ENCODE data around the gene POLD2.

Gene POLD2

GRCh38 chr7:44101303-44101965 is 21.9 kb downstream of the POLD2 start:
- H3K27me3 ChIP-seq (ENCODE audit: insufficient read depth, low read depth), result peaks cover 8% of the 10 kb centered on the region; the same call in 1 of the 2 replicates
- no peaks in the 10 kb centered on the region for H3K79me2 ChIP-seq (ENCODE audit: insufficient read depth, low read depth)
- no peak overlapping the region for H3K4me2 ChIP-seq
- no peak overlapping the region for H3K27ac ChIP-seq
- no peaks in the 10 kb centered on the region for H3K36me3 ChIP-seq (ENCODE audit: insufficient read depth)
- no peak overlapping the region for H2AFZ ChIP-seq (ENCODE audit: low read depth)
- no peak overlapping the region for H3K4me3 ChIP-seq (IDR thresholded peaks at IDR 0.05; ENCODE audit: insufficient read depth, low read depth, low read length)
- H3K4me1 ChIP-seq (ENCODE audit: low read depth, poor library complexity, severe bottlenecking), result peaks cover 15% of the 10 kb centered on the region
- TF ChIP-seq CTCF (conservative IDR thresholded peaks at IDR 0.05; ENCODE audit: low read depth, low read length), result no peak
- H3K9ac ChIP-seq, result no peak overlapping the region
- H4K20me1 ChIP-seq (ENCODE audit: insufficient read depth), result no peaks in the 10 kb centered on the region

- Histone ChIP-seq H3K4me3 (IDR thresholded peaks at IDR 0.05; ENCODE audit: insufficient read depth, low read depth, low read length) (no peak overlapping the region), H3K36me3 (ENCODE audit: insufficient read depth) (no peaks in the 10 kb centered on the region), H3K27ac (no peak overlapping the region), H3K27me3 (ENCODE audit: insufficient read depth, low read depth) (peaks cover 5% of the 10 kb centered on the region; the same call in 1 of the 2 replicates), H3K79me2 (ENCODE audit: insufficient read depth, low read depth) (no peaks in the 10 kb centered on the region), H3K4me2 (no peak overlapping the region), H3K4me1 (ENCODE audit: low read depth, poor library complexity, severe bottlenecking) (peaks cover 15% of the 10 kb centered on the region), H2AFZ (ENCODE audit: low read depth) (no peak overlapping the region), H3K9ac (no peak overlapping the region), H4K20me1 (ENCODE audit: insufficient read depth) (no peaks in the 10 kb centered on the region)
- no peak for TF ChIP-seq CTCF (conservative IDR thresholded peaks at IDR 0.05; ENCODE audit: low read depth, low read length)
Measured at GRCh38 chr7:44100458-44101302, 22.7 kb downstream of the POLD2 start.

GRCh38 chr7:44099669-44100068 is 23.7 kb downstream of the POLD2 start:
- H4K20me1 ChIP-seq (ENCODE audit: insufficient read depth), result no peaks in the 10 kb centered on the region
- no peaks in the 10 kb centered on the region for H3K36me3 ChIP-seq (ENCODE audit: insufficient read depth)
- H2AFZ ChIP-seq (ENCODE audit: low read depth), result no peak overlapping the region
- H3K4me3 ChIP-seq (IDR thresholded peaks at IDR 0.05; ENCODE audit: insufficient read depth, low read depth, low read length), result no peak overlapping the region
- H3K79me2 ChIP-seq (ENCODE audit: insufficient read depth, low read depth), result no peaks in the 10 kb centered on the region
- H3K4me1 ChIP-seq (ENCODE audit: low read depth, poor library complexity, severe bottlenecking), result peaks cover 16% of the 10 kb centered on the region
- no peak for TF ChIP-seq CTCF (conservative IDR thresholded peaks at IDR 0.05; ENCODE audit: low read depth, low read length)
- no peak overlapping the region for H3K4me2 ChIP-seq
- no peaks in the 10 kb centered on the region for H3K27me3 ChIP-seq (ENCODE audit: insufficient read depth, low read depth)
- no peak overlapping the region for H3K9ac ChIP-seq
- no peak overlapping the region for H3K27ac ChIP-seq

- no peaks in the 10 kb centered on the region for H4K20me1 ChIP-seq (ENCODE audit: insufficient read depth)
- peak overlapping the region; percentile 40; the same call in 1 of the 2 replicates for H3K27ac ChIP-seq
- H2AFZ ChIP-seq (ENCODE audit: low read depth), result peak overlapping the region; percentile 48; the same call in 1 of the 2 replicates
- TF ChIP-seq CTCF (conservative IDR thresholded peaks at IDR 0.05; ENCODE audit: low read depth, low read length), result no peak
- H3K79me2 ChIP-seq (ENCODE audit: insufficient read depth, low read depth), result no peaks in the 10 kb centered on the region
- H3K27me3 ChIP-seq (ENCODE audit: insufficient read depth, low read depth), result no peaks in the 10 kb centered on the region
- no peaks in the 10 kb centered on the region for H3K36me3 ChIP-seq (ENCODE audit: insufficient read depth)
- H3K4me2 ChIP-seq, result no peak overlapping the region; the same call in 1 of the 2 replicates
- no peak overlapping the region for H3K9ac ChIP-seq
- no peak overlapping the region for H3K4me3 ChIP-seq (IDR thresholded peaks at IDR 0.05; ENCODE audit: insufficient read depth, low read depth, low read length)
- H3K4me1 ChIP-seq (ENCODE audit: low read depth, poor library complexity, severe bottlenecking), result peaks cover 22% of the 10 kb centered on the region
Measured at GRCh38 chr7:44098092-44099068, 25.0 kb downstream of the POLD2 start.

Data from KMS-11 (cell line).